IPS-20b (cell line): ENCODE results near the gene TKFC.

Experiments used
- H3K27ac ChIP-seq: one replicate; pipeline ENCODE4 v1.5.1; 2013; ENCODE audit warnings: low read length
- H3K27me3 ChIP-seq: 2 replicates; pipeline ENCODE4 v1.6.1; 2013; ENCODE audit warnings: mild to moderate bottlenecking, low read length, inconsistent platforms; ENCODE audit not compliant: insufficient read depth
- H3K36me3 ChIP-seq: 2 replicates; pipeline ENCODE4 v1.6.1; 2013; ENCODE audit warnings: low read depth, mild to moderate bottlenecking, inconsistent platforms, low read length, moderate library complexity; ENCODE audit not compliant: insufficient read depth
- H3K4me1 ChIP-seq: 2 replicates; pipeline ENCODE4 v1.6.1; 2013; ENCODE audit warnings: mild to moderate bottlenecking, control low read depth, inconsistent platforms, low read length, moderate library complexity; ENCODE audit not compliant: insufficient read depth
- H3K4me3 ChIP-seq: 2 replicates; pipeline ENCODE4 v1.5.1; 2013; ENCODE audit warnings: mild to moderate bottlenecking, low read length, inconsistent platforms
- H3K9ac ChIP-seq: 2 replicates; pipeline ENCODE4 v1.6.1; 2013; ENCODE audit warnings: low read depth, mild to moderate bottlenecking, inconsistent platforms, low read length, moderate library complexity
- H3K9me3 ChIP-seq: 2 replicates; pipeline ENCODE4 v1.6.1; 2013; ENCODE audit warnings: mild to moderate bottlenecking, low read depth, low read length, inconsistent platforms; ENCODE audit not compliant: insufficient read depth

Gene TKFC

GRCh38 chr11:61332797-61333549, at the start of gene TKFC, which contains the start of gene DDB1:
TKFC (plus strand) TSS chr11:61333228; CDS start chr11:61334729, 1,501 bp downstream.
DDB1 (minus strand) TSS chr11:61333105; CDS start chr11:61332968, 137 bp downstream.
- Histone ChIP-seq H3K9ac (peak within 1 kb of the TSS; percentile 100), H3K36me3 (peaks cover 33% of the 10 kb centered on the region), H3K4me3 (peak within 1 kb of the TSS; percentile 99), H3K4me1 (peaks cover 13% of the 10 kb centered on the region), H3K9me3 (no peaks in the 10 kb centered on the region), H3K27ac (peak within 1 kb of the TSS; percentile 97), H3K27me3 (no peaks in the 10 kb centered on the region)

GRCh38 chr11:61283613-61284012, 49.4 kb upstream of the TKFC start:
- peaks cover 32% of the 10 kb centered on the region for H3K36me3 ChIP-seq
- peaks cover 14% of the 10 kb centered on the region for H3K27me3 ChIP-seq
- H3K9me3 ChIP-seq = no peaks in the 10 kb centered on the region
- H3K9ac ChIP-seq = no peak overlapping the region
- no peak overlapping the region for H3K27ac ChIP-seq
- H3K4me3 ChIP-seq = no peak overlapping the region
- H3K4me1 ChIP-seq = peaks cover 14% of the 10 kb centered on the region

GRCh38 chr11:61287338-61287977, 45.6 kb upstream of the TKFC start:
- Histone ChIP-seq H3K4me1 (no peaks in the 10 kb centered on the region), H3K27ac (no peak overlapping the region), H3K27me3 (peaks cover 7% of the 10 kb centered on the region), H3K9ac (no peak overlapping the region), H3K9me3 (no peaks in the 10 kb centered on the region), H3K36me3 (peaks cover 29% of the 10 kb centered on the region), H3K4me3 (no peak overlapping the region)

- Histone ChIP-seq H3K27me3 (peaks cover 20% of the 10 kb centered on the region), H3K9ac (no peak overlapping the region), H3K4me3 (no peak overlapping the region), H3K36me3 (peaks cover 10% of the 10 kb centered on the region), H3K27ac (no peak overlapping the region), H3K9me3 (no peaks in the 10 kb centered on the region), H3K4me1 (no peaks in the 10 kb centered on the region; the same call in 1 of the 2 replicates)
Measured at GRCh38 chr11:61290905-61291690, 41.9 kb upstream of the TKFC start.

GRCh38 chr11:61292356-61292755, 40.7 kb upstream of the TKFC start:
- no peak overlapping the region for H3K4me3 ChIP-seq
- H3K36me3 ChIP-seq = peaks cover 11% of the 10 kb centered on the region; the same call in 1 of the 2 replicates
- H3K4me1 ChIP-seq = no peaks in the 10 kb centered on the region; the same call in 1 of the 2 replicates
- H3K27ac ChIP-seq = no peak overlapping the region
- no peaks in the 10 kb centered on the region for H3K9me3 ChIP-seq
- peaks cover 20% of the 10 kb centered on the region for H3K27me3 ChIP-seq
- no peak overlapping the region for H3K9ac ChIP-seq

- Histone ChIP-seq H3K27ac (no peak overlapping the region), H3K27me3 (peaks cover 20% of the 10 kb centered on the region), H3K9me3 (no peaks in the 10 kb centered on the region), H3K4me3 (peak overlapping the region; percentile 79), H3K4me1 (peaks cover 4% of the 10 kb centered on the region; the same call in 1 of the 2 replicates), H3K36me3 (peaks cover 28% of the 10 kb centered on the region), H3K9ac (peak overlapping the region; percentile 74)
Measured at GRCh38 chr11:61293867-61294716, 38.9 kb upstream of the TKFC start.

GRCh38 chr11:61294717-61295595, 38.1 kb upstream of the TKFC start, which contains the start of gene VWCE:
VWCE (minus strand) TSS chr11:61295316; CDS start chr11:61295037, 279 bp downstream.
- Histone ChIP-seq H3K9me3 (no peaks in the 10 kb centered on the region), H3K36me3 (peaks cover 37% of the 10 kb centered on the region), H3K4me1 (peaks cover 4% of the 10 kb centered on the region; the same call in 1 of the 2 replicates), H3K27me3 (peaks cover 20% of the 10 kb centered on the region), H3K4me3 (peak within 1 kb of the TSS; percentile 79), H3K9ac (peak within 1 kb of the TSS; percentile 74), H3K27ac (no peak within 1 kb of the TSS)

- H3K27ac ChIP-seq = no peak overlapping the region
- peaks cover 20% of the 10 kb centered on the region for H3K27me3 ChIP-seq
- no peaks in the 10 kb centered on the region for H3K9me3 ChIP-seq
- H3K4me3 ChIP-seq = peak overlapping the region; percentile 79
- peaks cover 41% of the 10 kb centered on the region for H3K36me3 ChIP-seq
- peaks cover 4% of the 10 kb centered on the region; the same call in 1 of the 2 replicates for H3K4me1 ChIP-seq
- H3K9ac ChIP-seq = peak overlapping the region; percentile 74; the same call in 1 of the 2 replicates
Measured at GRCh38 chr11:61295596-61295926, 37.5 kb upstream of the TKFC start.

- peaks cover 4% of the 10 kb centered on the region; the same call in 1 of the 2 replicates for H3K4me1 ChIP-seq
- peaks cover 20% of the 10 kb centered on the region for H3K27me3 ChIP-seq
- H3K27ac ChIP-seq = no peak overlapping the region
- H3K9me3 ChIP-seq = no peaks in the 10 kb centered on the region
- peaks cover 53% of the 10 kb centered on the region for H3K36me3 ChIP-seq
- no peak overlapping the region for H3K4me3 ChIP-seq
- no peak overlapping the region for H3K9ac ChIP-seq
Measured at GRCh38 chr11:61297341-61297740, 35.7 kb upstream of the TKFC start.

GRCh38 chr11:61297746-61298145, 35.3 kb upstream of the TKFC start:
- Histone ChIP-seq H3K27me3 (peaks cover 20% of the 10 kb centered on the region), H3K27ac (no peak overlapping the region), H3K4me3 (no peak overlapping the region), H3K36me3 (peaks cover 57% of the 10 kb centered on the region), H3K9ac (no peak overlapping the region), H3K4me1 (peaks cover 4% of the 10 kb centered on the region; the same call in 1 of the 2 replicates), H3K9me3 (no peaks in the 10 kb centered on the region)
